Activated CD4-positive, alpha-beta T cell treated with anti-CD3 and anti-CD28 coated beads, Interleukin-2, amount 50 U/mL, for 24 hours (primary cell): ENCODE measurements around the gene TMEM92.
"Not testable (repeated sequence)": the region's sequence is repeated elsewhere in the genome, so short reads cannot be mapped to it uniquely, and the experiment has no call there.

Experiments
- DNase-seq, 2 donors: peaks; one replicate each; pipeline ENCODE4 v3.0.0-alpha.2; 2020; ENCODE audit warnings: low read depth in 1 of 2, low spot score in 1 of 2

Gene TMEM92

GRCh38 chr17:50261051-50261915 lies 13.0 kb upstream of the TMEM92 start:
- DNase-seq: no peak

- DNase-seq: no peak
Measured at GRCh38 chr17:50262001-50262794, 12.1 kb upstream of the TMEM92 start.

- DNase-seq: no peak
Measured at GRCh38 chr17:50263331-50264262, 10.7 kb upstream of the TMEM92 start.

- no peak for DNase-seq
Measured at GRCh38 chr17:50264263-50265113, 9.8 kb upstream of the TMEM92 start.

- no peak for DNase-seq
Measured at GRCh38 chr17:50265212-50265611, 9.1 kb upstream of the TMEM92 start.

- no peak for DNase-seq
Measured at GRCh38 chr17:50265690-50266315, 8.5 kb upstream of the TMEM92 start.

- DNase-seq: no peak
Measured at GRCh38 chr17:50266384-50267073, 7.7 kb upstream of the TMEM92 start.

- DNase-seq: no peak
Measured at GRCh38 chr17:50267074-50267841, 7.0 kb upstream of the TMEM92 start.

- no peak for DNase-seq
Measured at GRCh38 chr17:50268026-50268425, 6.2 kb upstream of the TMEM92 start.

- no peak for DNase-seq
Measured at GRCh38 chr17:50268743-50269275, 5.5 kb upstream of the TMEM92 start.

- peak in 1 of 2 donors; percentile 54 for DNase-seq
Measured at GRCh38 chr17:50269477-50270434, 4.5 kb upstream of the TMEM92 start.

- DNase-seq: no peak
Measured at GRCh38 chr17:50270435-50271362, 3.6 kb upstream of the TMEM92 start.

- not testable (repeated sequence) for DNase-seq
Measured at GRCh38 chr17:50271363-50271750, 2.9 kb upstream of the TMEM92 start.

- no peak for DNase-seq
Measured at GRCh38 chr17:50272246-50272645, 2.0 kb upstream of the TMEM92 start.

- peak in 1 of 2 donors; percentile 7 for DNase-seq
Measured at GRCh38 chr17:50272711-50273653, 1.3 kb upstream of the TMEM92 start.
